K562 (cell line): ENCODE measurements around the gene TDRD5. TPM values are rescaled to one million over a fixed set of nuclear protein-coding genes. Genes with fewer than 3 reads are reported as not detected.

Experiments
- ATAC-seq: fragments of 200-7000 bp; cut with Tn5 transposase; 3 replicates; pipeline ENCODE4 v1.9.1; 2020; ENCODE audit warnings: moderate library complexity
- BruUV-seq: library from RNA; stranded (reverse); fragments of 400-500 nt; replicated peaks from 2 replicates; lab custom pipeline; 2021; lab: Mats Ljungman, UMichigan
- CTCF ChIA-PET: fragments of 300-600 bp; formaldehyde crosslinking; extraction: SDS; loops from one replicate; lab custom pipeline; 2021; ENCODE audit warnings: low intra/inter-chr PET ratio; lab: Yijun Ruan, JAX
- POLR2A ChIA-PET: fragments of 300-600, 350-650 bp; sonication (Branson Sonifier 250); formaldehyde crosslinking; extraction: SDS; loops from one replicate; lab custom pipeline; 2021; ENCODE audit warnings: antibody characterized with exemption, inconsistent platforms; lab: Yijun Ruan, JAX
- DNase-seq, 4 experiments: peaks; one replicate each; pipeline versions ENCODE4 v3.0.0 to v3.0.0-alpha.2; 2011 to 2018; ENCODE audit warnings: low spot score in 3 of 4, mixed read lengths in 3 of 4; ENCODE audit errors: extremely low read depth in 1 of 4
- FAIRE-seq: peaks from 2 replicates; lab custom pipeline; 2011; peaks lifted over from hg19 to GRCh38; lab: Jason Lieb, UNC
- H2AFZ ChIP-seq: 2 replicates; pipeline ENCODE4 v1.6.0; 2011; ENCODE audit warnings: low read depth, low read length, control low read depth, inconsistent platforms
- H3K27ac ChIP-seq: fragments of 200-600 bp; 3 replicates; pipeline ENCODE4 v1.8.0; 2011; ENCODE audit warnings: low read depth, mild to moderate bottlenecking, control low read depth, inconsistent platforms, low read length, moderate library complexity, mixed read lengths; ENCODE audit errors: extremely low read depth
- H3K27me3 ChIP-seq, 2 experiments: fragments of 300-600 bp in 1 of 2; 2 replicates in 1 of 2; 3 replicates in 1 of 2; pipeline versions ENCODE4 v1.6.0 to v1.8.0; 2011; ENCODE audit warnings: inconsistent platforms in 2 of 2, low read length in 2 of 2, mild to moderate bottlenecking in 1 of 2, mixed read lengths in 1 of 2, moderate library complexity in 1 of 2; ENCODE audit not compliant: control insufficient read depth in 2 of 2, insufficient read depth in 2 of 2
- H3K36me3 ChIP-seq: fragments of 300-600 bp; 3 replicates; pipeline ENCODE4 v1.8.0; 2011; ENCODE audit warnings: mild to moderate bottlenecking, low read length, inconsistent platforms; ENCODE audit not compliant: control insufficient read depth, insufficient read depth
- H3K4me1 ChIP-seq, 2 experiments: fragments of 200-600 bp in 1 of 2; replicated peaks in 1 of 2; 2 replicates in 1 of 2; 3 replicates in 1 of 2; pipeline versions ENCODE4 v1.5.1 to v1.8.0; 2011; ENCODE audit warnings: inconsistent platforms in 2 of 2, low read length in 2 of 2, mild to moderate bottlenecking in 1 of 2, mixed read lengths in 1 of 2, moderate library complexity in 1 of 2; ENCODE audit not compliant: control insufficient read depth in 2 of 2, insufficient read depth in 2 of 2
- H3K4me2 ChIP-seq: 2 replicates; pipeline ENCODE4 v1.6.1; 2011; ENCODE audit warnings: low read length, control low read depth, inconsistent platforms, mixed read lengths; ENCODE audit not compliant: insufficient read depth
- H3K4me3 ChIP-seq: fragments of 200-600 bp; sonication (generic), shearing (Covaris generic); 2 replicates; pipeline ENCODE4 v1.5.1; 2016; ENCODE audit warnings: control low read depth, inconsistent platforms
- H3K79me2 ChIP-seq: fragments of 200-600 bp; 3 replicates; pipeline ENCODE4 v1.8.0; 2011; ENCODE audit warnings: low read length, inconsistent platforms; ENCODE audit not compliant: control insufficient read depth, insufficient read depth
- H3K9ac ChIP-seq, 2 experiments: 2 replicates each; pipeline versions ENCODE4 v1.6.0 to v1.6.1; 2011; ENCODE audit warnings: low read depth in 2 of 2, low read length in 2 of 2, control low read depth in 1 of 2, inconsistent platforms in 1 of 2, mild to moderate bottlenecking in 1 of 2, mixed read lengths in 1 of 2; ENCODE audit not compliant: insufficient read depth in 1 of 2
- H3K9me1 ChIP-seq: one replicate; pipeline ENCODE4 v1.6.0; 2011; ENCODE audit warnings: inconsistent platforms, mild to moderate bottlenecking, low read length, moderate library complexity; ENCODE audit not compliant: control insufficient read depth, insufficient read depth
- H3K9me3 ChIP-seq: replicated peaks from 2 replicates; pipeline ENCODE4 v1.5.1; 2011; ENCODE audit warnings: low read depth, low read length, inconsistent platforms; ENCODE audit not compliant: control insufficient read depth, insufficient read depth
- H4K20me1 ChIP-seq: replicated peaks from 2 replicates; pipeline ENCODE4 v1.6.1; 2011; ENCODE audit warnings: low read length, inconsistent platforms, mixed read lengths; ENCODE audit not compliant: control insufficient read depth, insufficient read depth
- BDP1 ChIP-seq: IDR thresholded peaks from 3 replicates; pipeline ENCODE4 v1.6.1; 2011; ENCODE audit not compliant: insufficient read length, insufficient read depth
- CBX1 ChIP-seq: sonication (generic); IDR thresholded peaks from 2 replicates; pipeline ENCODE4 v1.6.1; 2016; ENCODE audit warnings: antibody characterized with exemption, low read depth, mild to moderate bottlenecking
- GABPA ChIP-seq: fragments of 200-800 bp; sonication (Bioruptor generic); conservative IDR thresholded peaks from 2 replicates; pipeline ENCODE4 v1.6.1; 2016; ENCODE audit warnings: low read depth, missing genetic modification characterization, missing compliant biosample characterization
- HIVEP1 ChIP-seq: fragments of 250-450 bp; sonication (Bioruptor Pico); IDR thresholded peaks from 2 replicates; pipeline ENCODE4 v1.4.0; 2020; ENCODE audit warnings: mild to moderate bottlenecking
- IFI16 ChIP-seq: fragments of 250-450 bp; sonication (Bioruptor Pico); IDR thresholded peaks from 2 replicates; pipeline ENCODE4 v2.1.2; 2022; ENCODE audit warnings: mild to moderate bottlenecking, inconsistent platforms
- MTA3 ChIP-seq: fragments of 450-650 bp; formaldehyde crosslinking; IDR thresholded peaks from 2 replicates; pipeline ENCODE4 v1.6.1; 2017; ENCODE audit warnings: mild to moderate bottlenecking, borderline replicate concordance
- NR4A1 ChIP-seq, 2 experiments: fragments of 250-450 bp in 1 of 2; fragments of 450-650 bp in 1 of 2; sonication (Bioruptor Pico) in 1 of 2; IDR thresholded peaks; 2 replicates each; pipeline versions ENCODE4 v1.4.0 to v1.6.1; 2016 to 2020; ENCODE audit warnings: mild to moderate bottlenecking in 2 of 2, missing compliant biosample characterization in 1 of 2, missing genetic modification characterization in 1 of 2, moderate library complexity in 1 of 2
- PHF20 ChIP-seq: fragments of 450-650 bp; IDR thresholded peaks from 2 replicates; pipeline ENCODE4 v1.6.1; 2018; ENCODE audit not compliant: partially characterized antibody
- POLR2AphosphoS2 ChIP-seq: IDR thresholded peaks from 2 replicates; pipeline ENCODE4 v1.6.1; 2012; ENCODE audit warnings: low read length, improper control_type of control experiment
- POLR2AphosphoS5 ChIP-seq: IDR thresholded peaks from 2 replicates; pipeline ENCODE4 v1.6.1; 2011; ENCODE audit warnings: mild to moderate bottlenecking, low read depth, low read length, moderate library complexity; ENCODE audit not compliant: control insufficient read depth, insufficient read depth
- RAD21 ChIP-seq, 2 experiments: fragments of 250-450 bp in 1 of 2; fragments of 450-650 bp in 1 of 2; sonication (Bioruptor Pico) in 1 of 2; formaldehyde crosslinking in 1 of 2; IDR thresholded peaks in 1 of 2; conservative IDR thresholded peaks in 1 of 2; 2 replicates each; pipeline versions ENCODE4 v1.4.0 to v1.8.0; 2020 to 2022; ENCODE audit warnings: mild to moderate bottlenecking in 2 of 2, moderate library complexity in 1 of 2
- THAP12 ChIP-seq: fragments of 250-450 bp; sonication (Bioruptor Pico); IDR thresholded peaks from 2 replicates; pipeline ENCODE4 v1.9.0; 2021; ENCODE audit warnings: mild to moderate bottlenecking, inconsistent platforms
- U2AF2 ChIP-seq: fragments of 200-400 bp; formaldehyde crosslinking; optimal IDR thresholded peaks from 2 replicates; pipeline ENCODE3; 2017; ENCODE audit warnings: low read depth, mild to moderate bottlenecking, low read length
- WHSC1 ChIP-seq: IDR thresholded peaks from one replicate; pipeline ENCODE4 v1.6.1; 2012; ENCODE audit warnings: low read length, control low read depth, inconsistent platforms
- ZBED1 ChIP-seq: IDR thresholded peaks from 2 replicates; pipeline ENCODE4 v1.6.1; 2014
- ZFP91 ChIP-seq: sonication (generic); formaldehyde crosslinking; IDR thresholded peaks from 2 replicates; pipeline ENCODE4 v1.8.0; 2022; ENCODE audit warnings: mild to moderate bottlenecking, missing genetic modification reagents
- ZNF12 ChIP-seq: sonication (generic); formaldehyde crosslinking; IDR thresholded peaks from 2 replicates; pipeline ENCODE4 v1.4.0; 2020; ENCODE audit warnings: mild to moderate bottlenecking, missing genetic modification reagents
- ZNF224 ChIP-seq: sonication (generic); formaldehyde crosslinking; IDR thresholded peaks from 2 replicates; pipeline ENCODE4 v1.8.0; 2022; ENCODE audit warnings: mild to moderate bottlenecking, missing genetic modification reagents
- ZNF354B ChIP-seq: fragments of 250-450 bp; sonication (Bioruptor Pico); IDR thresholded peaks from 2 replicates; pipeline ENCODE4 v1.4.0; 2020
- WGBS: fragments of 100-300 bp; shearing (Covaris generic); methylation state at CpG from one replicate; pipeline ENCODE4 v1.1.6; 2016; ENCODE audit warnings: low coverage, mixed read lengths; ENCODE audit not compliant: insufficient coverage; ENCODE audit errors: missing lambda C conversion rate; 5-methylcytosine and 5-hydroxymethylcytosine counted together
- in situ Hi-C: fragments of 300-500 bp; cut with MboI; formaldehyde crosslinking; loops from 4 replicates; pipeline ENCODE4 v1.15.0; 2018; ENCODE audit warnings: inconsistent platforms, mixed read lengths
- intact Hi-C: fragments of 100-400 bp; cut with micrococcal nuclease; formaldehyde crosslinking; loops from 2 replicates; pipeline ENCODE4 v1.14.2; 2022
- polyA plus RNA-seq, 8 experiments: library from polyadenylated mRNA; depleted of rRNA in 4 of 8; stranded (reverse) in 5 of 8; unstranded in 3 of 8; fragments of >200 nt; fragmentation: Nextera tagmentation in 2 of 8; fragmentation: Illumina TruSeq in 1 of 8; extraction: Ambion mirVana in 2 of 8; extraction: Trizol in 1 of 8; gene quantifications; 2 replicates each; pipeline versions ENCODE4 v1.2.1 to v1.2.3, GENCODE V29; 2011 to 2014; ENCODE audit warnings: inconsistent platforms in 1 of 8, missing spikeins in 1 of 8
- total RNA-seq, 7 experiments: library from RNA; depleted of rRNA in 6 of 7; stranded (reverse); fragments of >200 nt in 6 of 7; fragmentation: Illumina TruSeq in 2 of 7; extraction: Trizol in 2 of 7; gene quantifications; 2 replicates each; pipeline versions ENCODE4 v1.2.1 to v1.2.3, GENCODE V29; 2011 to 2021; ENCODE audit warnings: low replicate concordance in 1 of 7

Gene TDRD5
- total and polyA plus RNA-seq, 9 of the 15 experiments (the other 6 are each of a cell fraction or from before 2014, with no cell fraction given), result 0.04 to 0.57 (median 0.26) TPM; not detected in 1

GRCh38 chr1:179548666-179549367 is 42.8 kb upstream of the TDRD5 start (continued):
- TF ChIP-seq CBX1, result no peak

GRCh38 chr1:179549368-179549700 is 42.3 kb upstream of the TDRD5 start:
- H3K36me3 ChIP-seq, result no peaks in the 10 kb centered on the region
- no peak overlapping the region for H3K27ac ChIP-seq
- H3K79me2 ChIP-seq, result no peaks in the 10 kb centered on the region
- ATAC-seq (no peak), DNase-seq (no peak), FAIRE-seq (no peak)
- H4K20me1 ChIP-seq, result no peaks in the 10 kb centered on the region; the same call in 1 of the 2 replicates
- no peaks in the 10 kb centered on the region for H3K9me3 ChIP-seq
- 0% methylated on average over 2 of the region's 2 CpGs for WGBS
- CTCF ChIA-PET, result no interaction called here
- intact Hi-C loops, result no loop called here
- POLR2A ChIA-PET, result interaction anchor here (0.6 kb wide), 1 partner anchor 864 kb away, joined by 3 read pairs; no protein-coding TSS in a partner anchor
- no peaks in the 10 kb centered on the region for H3K4me1 ChIP-seq
- H3K27me3 ChIP-seq, result no peaks in the 10 kb centered on the region; a peak in 1 of 5 replicates
- H3K9me1 ChIP-seq, result no peaks in the 10 kb centered on the region
- no peak overlapping the region for H2AFZ ChIP-seq
- no peak overlapping the region for H3K4me3 ChIP-seq
- no peak overlapping the region for H3K9ac ChIP-seq
- in situ Hi-C loops, result no loop called here
- TF ChIP-seq THAP12 (CRISPR knock-in tag), result no peak
- TF ChIP-seq ZBED1, result no peak
- no peak for TF ChIP-seq BDP1
- TF ChIP-seq POLR2AphosphoS5, result no peak
- no peak for TF ChIP-seq MTA3
- no peak for TF ChIP-seq IFI16 (CRISPR knock-in tag)
- TF ChIP-seq RAD21 (CRISPR knock-in tag; conservative IDR thresholded peaks at IDR 0.05 in 1 of 2, IDR thresholded peaks at IDR 0.05 in 1 of 2), result no peak
- TF ChIP-seq ZNF12 (CRISPR knock-in tag), result no peak
- TF ChIP-seq PHF20, result no peak
- no peak for TF ChIP-seq HIVEP1
- no peak for TF ChIP-seq GABPA
- TF ChIP-seq NR4A1 (CRISPR knock-in tag; IDR thresholded peaks at IDR 0.05), result no peak
- TF ChIP-seq NR4A1 (tag; IDR thresholded peaks at IDR 0.05), result no peak
- no peak for TF ChIP-seq POLR2AphosphoS2
- no peak for TF ChIP-seq ZNF224
- no peak for TF ChIP-seq ZFP91 (CRISPR knock-in tag)
- TF ChIP-seq ZNF354B (CRISPR knock-in tag), result no peak
- TF ChIP-seq U2AF2, result no peak
- no peak for TF ChIP-seq WHSC1
- BruUV-seq, result no TSS peak
- H3K4me2 ChIP-seq, result no peak overlapping the region
